Neural progenitor cell (in vitro differentiated cells): ENCODE results near the gene MITF. TPM values are rescaled to one million over a fixed set of nuclear protein-coding genes. Genes with fewer than 3 reads are reported as not detected.

Experiments
- DNase-seq: peaks from one replicate; pipeline ENCODE4 v3.0.0-alpha.2; 2016; ENCODE audit warnings: low spot score
- H2AFZ ChIP-seq: fragments of 200-600 bp; sonication (generic); replicated peaks from 2 replicates; pipeline ENCODE4 v1.6.1; 2016; ENCODE audit warnings: antibody characterized with exemption
- H3F3A ChIP-seq: fragments of 200-600 bp; sonication (generic); 2 replicates; pipeline ENCODE4 v1.6.1; 2016; ENCODE audit warnings: antibody characterized with exemption, low read depth
- H3K27ac ChIP-seq: fragments of 200-600 bp; sonication (generic); 2 replicates; pipeline ENCODE4 v1.5.1; 2016; ENCODE audit warnings: mild to moderate bottlenecking
- H3K27me3 ChIP-seq: fragments of 200-600 bp; sonication (generic); 2 replicates; pipeline ENCODE4 v1.6.1; 2016; ENCODE audit warnings: mild to moderate bottlenecking, moderate library complexity
- H3K36me3 ChIP-seq: fragments of 200-600 bp; sonication (generic); 2 replicates; pipeline ENCODE4 v1.5.1; 2016
- H3K4me1 ChIP-seq: fragments of 200-600 bp; sonication (generic); 2 replicates; pipeline ENCODE4 v1.6.1; 2016; ENCODE audit warnings: mixed run types
- H3K4me2 ChIP-seq: fragments of 200-600 bp; sonication (generic); 2 replicates; pipeline ENCODE4 v1.6.1; 2016
- H3K4me3 ChIP-seq: fragments of 200-600 bp; sonication (generic); 2 replicates; pipeline ENCODE4 v1.5.1; 2016
- H3K79me2 ChIP-seq: fragments of 200-600 bp; sonication (generic); 2 replicates; pipeline ENCODE4 v1.6.1; 2016; ENCODE audit warnings: low read depth
- H3K9ac ChIP-seq: fragments of 200-600 bp; sonication (generic); 2 replicates; pipeline ENCODE4 v1.6.1; 2016
- H3K9me3 ChIP-seq: fragments of 200-600 bp; sonication (generic); 2 replicates; pipeline ENCODE4 v1.5.1; 2016; ENCODE audit warnings: low read depth
- H4K20me1 ChIP-seq: fragments of 200-600 bp; sonication (generic); 2 replicates; pipeline ENCODE4 v1.6.1; 2016; ENCODE audit warnings: low read depth
- H3K27ac Mint-ChIP-seq: 3 replicates; pipeline ENCODE4 v1.8.0; 2021; ENCODE audit warnings: mixed read lengths
- H3K27me3 Mint-ChIP-seq: 2 replicates; pipeline ENCODE4 v1.8.0; 2022; ENCODE audit warnings: low read depth, mild to moderate bottlenecking, inconsistent platforms, moderate library complexity, mixed read lengths; ENCODE audit not compliant: insufficient read depth
- H3K36me3 Mint-ChIP-seq: 3 replicates; pipeline ENCODE4 v1.8.0; 2021; ENCODE audit warnings: mixed read lengths
- H3K4me1 Mint-ChIP-seq: 3 replicates; pipeline ENCODE4 v1.8.0; 2021; ENCODE audit warnings: mixed read lengths
- H3K4me3 Mint-ChIP-seq: 3 replicates; pipeline ENCODE4 v1.8.0; 2021; ENCODE audit warnings: mild to moderate bottlenecking, moderate library complexity, mixed read lengths
- H3K9me3 Mint-ChIP-seq: 3 replicates; pipeline ENCODE4 v1.8.0; 2020; ENCODE audit warnings: mixed read lengths
- CTCF ChIP-seq: fragments of 200-600 bp; sonication (generic); IDR thresholded peaks from 2 replicates; pipeline ENCODE4 v1.5.1; 2017; ENCODE audit warnings: antibody characterized with exemption, mild to moderate bottlenecking
- EZH2 ChIP-seq: fragments of 200-600 bp; sonication (generic); IDR thresholded peaks from 2 replicates; pipeline ENCODE4 v1.6.1; 2017; ENCODE audit warnings: antibody characterized with exemption, mild to moderate bottlenecking, moderate library complexity
- EZH2phosphoT487 ChIP-seq: fragments of 200-600 bp; sonication (generic); IDR thresholded peaks from 2 replicates; pipeline ENCODE4 v1.6.1; 2017; ENCODE audit warnings: antibody characterized with exemption
- total RNA-seq: library from RNA; depleted of rRNA; stranded (reverse); fragments of >200 nt; gene quantifications from 2 replicates; pipeline ENCODE4 v1.2.3, GENCODE V29; 2015; ENCODE audit warnings: low replicate concordance

Gene MITF
- total RNA-seq, 1 donor from 2014 or later = not detected

GRCh38 chr3:69830147-69830546 lies 90.9 kb downstream of the MITF start:
- no peaks in the 10 kb centered on the region for H3F3A ChIP-seq
- H3K27ac Mint-ChIP-seq = no peak overlapping the region
- no peak overlapping the region for H3K27ac ChIP-seq
- no peak overlapping the region for H3K4me2 ChIP-seq
- DNase-seq = no peak
- no peaks in the 10 kb centered on the region for H3K27me3 Mint-ChIP-seq
- H3K4me3 Mint-ChIP-seq = no peak overlapping the region
- H3K4me3 ChIP-seq = no peak overlapping the region
- H3K36me3 Mint-ChIP-seq = no peaks in the 10 kb centered on the region
- TF ChIP-seq EZH2 (no peak), EZH2phosphoT487 (no peak), CTCF (no peak)
- H3K9me3 ChIP-seq = no peaks in the 10 kb centered on the region
- no peaks in the 10 kb centered on the region for H3K36me3 ChIP-seq
- H3K27me3 ChIP-seq = no peaks in the 10 kb centered on the region
- no peaks in the 10 kb centered on the region for H3K4me1 Mint-ChIP-seq
- H3K9ac ChIP-seq = no peak overlapping the region
- no peaks in the 10 kb centered on the region for H3K79me2 ChIP-seq
- no peak overlapping the region for H2AFZ ChIP-seq
- no peaks in the 10 kb centered on the region for H3K9me3 Mint-ChIP-seq
- H4K20me1 ChIP-seq = no peaks in the 10 kb centered on the region
- no peaks in the 10 kb centered on the region for H3K4me1 ChIP-seq

DNA sequence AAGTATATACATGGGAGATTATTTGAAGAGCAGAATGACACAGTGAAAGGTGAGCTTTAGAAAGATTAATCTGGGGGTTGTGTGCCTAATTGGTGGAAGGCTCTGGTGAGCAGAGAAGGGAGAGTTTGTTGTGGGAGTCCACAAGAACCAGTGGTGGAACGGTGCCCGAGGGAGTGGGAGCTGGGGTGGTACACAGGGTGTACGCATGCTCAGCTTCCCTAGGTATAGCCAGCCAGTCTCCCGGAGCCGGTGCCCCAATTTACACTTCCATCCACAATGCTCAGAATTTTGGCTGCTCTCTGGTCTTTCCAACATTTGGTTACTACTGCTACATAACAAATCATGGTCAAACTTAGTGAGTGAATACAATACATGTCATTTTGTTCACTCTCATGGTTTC lies 92.5 kb downstream of the MITF start:
- no peaks in the 10 kb centered on the region for H3K36me3 ChIP-seq
- H3K27me3 Mint-ChIP-seq = no peaks in the 10 kb centered on the region
- H3K79me2 ChIP-seq = no peaks in the 10 kb centered on the region
- no peaks in the 10 kb centered on the region for H4K20me1 ChIP-seq
- peaks cover 6% of the 10 kb centered on the region for H3K9me3 Mint-ChIP-seq
- no peaks in the 10 kb centered on the region for H3K9me3 ChIP-seq
- no peak for DNase-seq
- H2AFZ ChIP-seq = no peak overlapping the region
- H3K36me3 Mint-ChIP-seq = no peaks in the 10 kb centered on the region
- no peaks in the 10 kb centered on the region for H3K4me1 Mint-ChIP-seq
- no peak overlapping the region for H3K27ac Mint-ChIP-seq
- no peak overlapping the region for H3K4me2 ChIP-seq
- H3F3A ChIP-seq = no peaks in the 10 kb centered on the region
- no peak overlapping the region for H3K27ac ChIP-seq
- H3K27me3 ChIP-seq = no peaks in the 10 kb centered on the region
- H3K4me3 ChIP-seq = no peak overlapping the region
- no peak overlapping the region for H3K9ac ChIP-seq
- H3K4me3 Mint-ChIP-seq = no peak overlapping the region
- TF ChIP-seq CTCF (no peak), EZH2 (no peak), EZH2phosphoT487 (no peak)
- no peaks in the 10 kb centered on the region for H3K4me1 ChIP-seq

DNA sequence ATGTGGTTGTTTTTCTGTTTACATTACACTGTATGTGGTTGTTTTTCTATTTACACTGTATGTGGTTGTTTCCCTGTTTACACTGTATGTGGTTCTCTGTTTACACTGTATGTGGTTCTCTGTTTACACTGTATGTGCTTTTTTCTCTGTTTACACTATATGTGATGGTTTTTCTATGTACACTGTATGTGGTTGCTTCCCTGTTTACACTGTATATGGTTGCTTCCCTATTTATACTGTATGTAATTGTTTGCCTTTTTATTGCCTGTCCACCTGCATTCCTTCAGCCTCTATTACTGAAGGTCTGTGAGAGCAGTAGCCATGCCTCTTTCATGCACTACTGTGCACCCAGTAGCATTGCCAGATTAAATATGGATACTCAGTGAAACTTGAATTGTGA lies 94.3 kb downstream of the MITF start:
- Mint-ChIP-seq H3K9me3 (peaks cover 6% of the 10 kb centered on the region), H3K4me1 (peaks cover 3% of the 10 kb centered on the region), H3K4me3 (no peak overlapping the region), H3K27me3 (no peaks in the 10 kb centered on the region), H3K36me3 (no peaks in the 10 kb centered on the region), H3K27ac (no peak overlapping the region)
- DNase-seq = no peak
- no peaks in the 10 kb centered on the region for H3K79me2 ChIP-seq
- H3F3A ChIP-seq = no peaks in the 10 kb centered on the region
- H3K36me3 ChIP-seq = no peaks in the 10 kb centered on the region
- no peaks in the 10 kb centered on the region for H3K27me3 ChIP-seq
- no peak overlapping the region for H2AFZ ChIP-seq
- H3K4me1 ChIP-seq = no peaks in the 10 kb centered on the region
- no peak for TF ChIP-seq CTCF
- H3K4me2 ChIP-seq = no peak overlapping the region
- H3K9ac ChIP-seq = no peak overlapping the region
- no peaks in the 10 kb centered on the region for H3K9me3 ChIP-seq
- no peak overlapping the region for H3K27ac ChIP-seq
- H3K4me3 ChIP-seq = no peak overlapping the region
- no peaks in the 10 kb centered on the region for H4K20me1 ChIP-seq

GRCh38 chr3:69838217-69838616 lies 99.0 kb downstream of the MITF start:
- DNase-seq = no peak
- H3K27ac ChIP-seq = no peak overlapping the region
- TF ChIP-seq EZH2 (no peak), CTCF (no peak), EZH2phosphoT487 (no peak)
- H4K20me1 ChIP-seq = no peaks in the 10 kb centered on the region
- no peaks in the 10 kb centered on the region for H3K4me1 ChIP-seq
- H3K4me2 ChIP-seq = no peak overlapping the region
- no peaks in the 10 kb centered on the region for H3F3A ChIP-seq
- no peak overlapping the region for H3K4me3 ChIP-seq
- no peak overlapping the region for H3K9ac ChIP-seq
- no peaks in the 10 kb centered on the region for H3K79me2 ChIP-seq
- H3K36me3 ChIP-seq = no peaks in the 10 kb centered on the region
- Mint-ChIP-seq H3K27me3 (no peaks in the 10 kb centered on the region), H3K27ac (no peak overlapping the region), H3K4me1 (peaks cover 3% of the 10 kb centered on the region), H3K4me3 (no peak overlapping the region), H3K9me3 (peaks cover 6% of the 10 kb centered on the region), H3K36me3 (no peaks in the 10 kb centered on the region)
- H2AFZ ChIP-seq = no peak overlapping the region
- H3K9me3 ChIP-seq = no peaks in the 10 kb centered on the region
- H3K27me3 ChIP-seq = no peaks in the 10 kb centered on the region
